Activated T-helper 9 cell treated with anti-CD3 and anti-CD28 coated beads, Interleukin-2, amount 50 U/mL, for 16 hours (primary cell): Measurements from ENCODE around the gene PELO.

Experiments
- DNase-seq: peaks from one replicate; pipeline ENCODE4 v3.0.0-alpha.2; 2020; ENCODE audit warnings: low read depth

The PELO gene

DNA sequence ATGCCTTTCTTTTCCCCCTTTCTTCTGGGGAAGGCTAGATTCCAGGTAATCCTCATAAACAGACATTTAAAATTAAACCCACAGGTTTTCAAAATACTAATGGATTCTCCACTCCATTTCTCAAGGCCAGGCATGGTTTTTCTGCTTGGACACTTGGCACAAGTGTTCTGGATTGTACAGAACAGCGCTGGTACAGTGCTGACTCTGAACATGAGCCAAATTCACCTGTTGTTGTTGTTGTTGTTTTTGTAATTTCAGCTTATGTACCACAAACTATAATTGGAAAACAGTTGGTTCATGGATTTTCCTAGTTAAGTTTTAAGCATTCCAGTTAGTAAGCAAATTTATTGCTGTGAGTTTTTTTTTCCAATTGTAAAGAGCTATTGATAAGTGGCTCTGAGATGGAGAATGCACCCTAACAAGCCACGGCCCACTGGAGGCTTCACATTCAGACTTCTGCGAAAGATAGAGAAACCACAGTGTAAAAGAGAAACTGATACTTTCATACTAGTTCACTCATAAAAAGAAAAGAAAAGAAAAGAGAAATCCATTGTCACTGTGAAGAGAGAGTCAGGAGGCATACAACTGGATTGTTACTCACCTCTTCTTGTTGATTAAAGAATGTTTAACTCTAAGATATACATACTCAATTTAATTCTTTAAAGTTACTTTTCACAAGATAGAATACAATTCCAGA is 16.2 kb upstream of the PELO start:
- DNase-seq, result peak; percentile 21

DNA sequence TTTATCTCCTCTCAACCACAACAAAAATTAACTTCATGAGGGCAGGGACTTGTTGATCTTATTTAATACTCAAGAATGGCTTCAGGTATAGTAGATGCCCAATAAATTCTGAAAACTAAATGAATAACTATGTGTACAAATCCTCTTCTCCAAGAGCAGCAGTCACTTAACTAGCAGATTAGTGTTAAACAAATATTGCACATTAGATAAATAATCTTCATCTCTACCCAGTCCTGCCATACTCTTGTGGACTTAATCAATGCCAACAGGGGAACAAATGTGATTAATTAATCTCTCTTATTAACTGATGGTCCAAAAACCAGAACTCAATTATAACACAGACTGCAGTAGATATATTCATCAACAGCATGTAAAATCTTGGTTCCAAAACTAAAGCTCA is 15.0 kb upstream of the PELO start:
- no peak for DNase-seq

GRCh38 chr5:52773342-52773741 is 14.4 kb upstream of the PELO start:
- no peak for DNase-seq

- DNase-seq, result no peak
These were observed 13.7 kb upstream of the PELO start for GRCh38 chr5:52774005-52774410.

DNA sequence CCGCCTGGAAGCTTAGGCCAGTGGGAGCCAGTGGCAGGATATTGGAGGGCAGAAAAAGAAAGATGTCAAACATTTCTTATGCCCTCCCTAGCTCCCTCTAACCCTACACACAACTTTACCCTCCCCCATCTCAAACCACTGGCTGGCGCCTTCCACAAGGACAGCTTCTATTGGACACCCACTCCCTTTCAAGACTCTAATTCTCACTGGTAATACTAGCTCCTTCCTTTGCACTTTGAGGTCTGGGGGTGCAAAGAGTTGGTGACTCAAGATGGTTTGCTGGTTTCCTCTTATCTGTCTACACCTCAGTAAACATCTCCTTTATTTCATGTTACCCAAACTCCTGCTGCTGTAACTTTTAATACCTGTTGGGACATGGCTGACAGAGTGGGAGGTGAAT is 11.6 kb upstream of the PELO start:
- DNase-seq, result no peak

- DNase-seq, result no peak
These were observed 10.5 kb upstream of the PELO start for GRCh38 chr5:52777186-52777585.

DNA sequence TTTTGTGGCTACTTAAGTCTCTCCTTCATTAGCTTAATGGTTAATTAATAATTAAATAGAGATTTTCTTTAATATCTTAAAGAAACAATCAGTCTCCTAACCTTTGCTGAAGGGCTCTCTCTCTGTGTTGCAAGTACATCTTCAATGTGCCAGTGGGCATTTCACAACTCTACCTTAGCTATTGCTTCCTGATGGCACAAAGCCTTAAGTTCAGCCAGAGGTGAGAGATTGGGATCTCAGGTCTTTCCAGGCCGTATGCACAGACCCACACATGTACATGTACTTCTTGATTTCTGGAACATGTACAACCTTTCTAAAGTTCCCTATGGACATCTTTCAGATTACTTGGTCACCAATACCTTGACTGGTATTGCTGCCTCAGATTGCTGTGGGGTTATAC is 8.9 kb upstream of the PELO start:
- DNase-seq, result no peak

GRCh38 chr5:52779213-52779612 is 8.5 kb upstream of the PELO start:
- DNase-seq, result no peak

- no peak for DNase-seq
These were observed 4.3 kb upstream of the PELO start for GRCh38 chr5:52783226-52783959.

- DNase-seq, result no peak
These were observed 3.0 kb upstream of the PELO start for GRCh38 chr5:52784737-52785136.

GRCh38 chr5:52786391-52786790 is 1.3 kb upstream of the PELO start:
- DNase-seq, result no peak

- no peak for DNase-seq
These were observed 642 bp upstream of the PELO start for GRCh38 chr5:52786949-52787599.

- no peak for DNase-seq
These were observed 747 bp downstream of the PELO start for GRCh38 chr5:52788505-52788821.

GRCh38 chr5:52789378-52789777 is 1.7 kb downstream of the PELO start:
- no peak for DNase-seq

- DNase-seq, result no peak
These were observed 2.1 kb downstream of the PELO start for GRCh38 chr5:52789851-52790250.

DNA sequence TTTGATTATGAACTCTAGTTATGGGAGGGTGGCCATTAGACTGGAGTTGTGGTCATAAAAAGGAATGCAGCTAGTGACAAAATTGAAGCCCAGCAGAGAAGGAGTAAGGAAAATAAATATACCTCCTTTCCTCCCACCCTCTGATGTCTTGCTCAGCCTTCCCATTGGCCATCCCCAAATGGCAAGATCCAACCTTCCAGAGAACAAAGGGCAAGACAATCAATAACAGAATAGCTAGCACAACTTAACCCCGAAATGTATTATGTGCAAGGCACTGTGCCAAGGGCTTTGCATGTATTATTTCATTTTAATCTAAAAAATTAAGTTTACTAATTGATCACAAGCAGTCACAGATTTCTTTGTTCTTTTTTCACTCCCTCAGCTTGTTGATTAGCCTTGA is 3.6 kb downstream of the PELO start:
- DNase-seq, result no peak

GRCh38 chr5:52794519-52794918 is 6.8 kb downstream of the PELO start:
- DNase-seq, result no peak

- DNase-seq, result no peak
These were observed 8.3 kb downstream of the PELO start for GRCh38 chr5:52796031-52796430.

- no peak for DNase-seq
These were observed 8.9 kb downstream of the PELO start for GRCh38 chr5:52796516-52797103.

DNA sequence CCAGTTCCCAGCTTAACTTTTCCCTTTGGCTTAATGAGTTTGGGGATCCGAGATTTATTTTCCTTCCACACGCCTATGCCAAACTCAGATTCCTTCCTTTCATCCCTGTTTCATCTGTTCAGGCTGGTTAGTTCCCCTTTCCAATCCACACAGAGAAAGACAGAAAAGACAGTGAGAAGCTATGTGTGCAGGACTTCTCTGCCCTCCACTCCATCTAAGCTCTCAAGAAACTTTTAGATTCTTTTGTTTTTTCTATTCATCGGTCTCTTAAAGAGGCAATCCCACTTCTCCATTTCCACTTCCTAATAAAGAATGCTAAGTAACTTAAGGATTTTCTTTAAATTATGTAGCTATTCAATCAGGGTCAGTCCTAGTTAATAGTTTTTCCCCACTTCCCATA is 11.2 kb downstream of the PELO start:
- DNase-seq, result no peak

DNA sequence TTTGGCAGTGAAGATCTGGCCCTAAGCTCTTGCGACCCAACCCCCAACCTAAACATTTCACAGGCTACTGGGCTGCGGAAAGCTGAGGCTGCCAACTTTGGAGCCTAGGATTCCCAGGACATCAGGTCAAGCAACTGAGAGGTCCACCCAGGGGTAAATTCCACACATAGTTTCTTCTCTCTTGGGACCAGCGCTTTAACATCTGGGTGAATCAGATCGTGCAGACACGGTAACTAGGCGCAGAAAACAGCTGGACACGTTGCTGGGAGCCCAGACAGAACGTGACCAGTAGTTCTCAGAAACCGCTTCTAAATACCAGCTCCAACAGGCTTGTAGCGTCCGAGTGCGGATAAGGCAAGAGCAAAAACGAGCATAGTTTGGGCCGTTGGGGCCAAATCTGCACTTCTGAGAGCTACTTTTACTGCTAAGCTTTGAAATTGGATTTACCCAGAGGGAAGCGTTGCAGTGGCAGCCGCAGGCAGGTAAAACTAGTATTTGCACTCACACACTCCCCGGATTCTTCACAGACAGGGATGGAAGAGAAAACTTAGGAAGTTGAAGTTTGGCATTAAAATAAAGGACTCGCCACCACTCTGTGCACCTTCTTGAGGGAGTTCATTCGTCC is 11.8 kb downstream of the PELO start:
- no peak for DNase-seq

DNA sequence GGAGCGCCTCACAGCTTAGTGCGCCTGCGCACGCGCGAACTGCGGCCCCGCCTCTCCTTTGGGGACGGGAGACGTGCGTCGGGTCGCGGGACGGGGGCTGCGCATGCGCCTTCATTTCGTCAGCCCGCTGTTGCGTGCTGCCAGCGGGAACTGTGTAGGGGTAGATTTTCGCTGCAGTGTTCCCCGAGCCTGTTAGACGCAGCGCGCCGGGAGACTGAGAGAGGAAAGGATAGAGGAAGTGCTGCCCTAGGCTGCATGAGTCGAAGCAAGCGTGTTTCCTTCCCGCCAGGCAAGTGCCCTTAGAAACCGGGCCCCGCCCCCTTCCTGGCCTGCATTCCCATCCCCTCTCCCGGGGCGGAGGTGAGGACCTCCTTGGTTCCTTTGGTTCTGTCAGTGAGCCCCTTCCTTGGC is 12.3 kb downstream of the PELO start:
- DNase-seq, result peak; percentile 95
